ENCODE data around the gene CEMIP2.

GRCh38 chr9:71646131-71646530 lies 122.2 kb downstream of the CEMIP2 start:
- no peak for TF ChIP-seq CTCF (IDR thresholded peaks at IDR 0.05)
- no peak for TF ChIP-seq POLR2A (IDR thresholded peaks at IDR 0.05)
- no peak for TF ChIP-seq EP300 (IDR thresholded peaks at IDR 0.05)
- no peak for TF ChIP-seq POLR2AphosphoS5 (IDR thresholded peaks at IDR 0.05)
